ENCODE measurements around the gene CCL25. TPM values are rescaled to one million over a fixed set of nuclear protein-coding genes. Genes with fewer than 3 reads are reported as not detected.

Gene CCL25
- total and polyA plus RNA-seq, 2 donors (not counting 3 experiments of a cell fraction or from before 2014, with no cell fraction given), result not detected

GRCh38 chr19:8069096-8069973 is 16.8 kb downstream of the CCL25 start:
- Histone ChIP-seq H3K9me3 (replicated peaks; ENCODE audit: control insufficient read depth, insufficient read depth, low read length) (no peaks in the 10 kb centered on the region), H3K4me1 (ENCODE audit: control insufficient read depth, extremely low read depth, insufficient read depth, low read length) (no peaks in the 10 kb centered on the region), H3K79me2 (ENCODE audit: control insufficient read depth, insufficient read depth, low read length) (no peaks in the 10 kb centered on the region), H3K36me3 (ENCODE audit: control insufficient read depth in 2 of 2, extremely low read depth in 1 of 2, insufficient read depth in 2 of 2, low read length in 2 of 2) (no peaks in the 10 kb centered on the region), H3K4me2 (ENCODE audit: insufficient read depth, low read length) (no peak overlapping the region), H3K27me3 (ENCODE audit: control insufficient read depth in 2 of 2, insufficient read depth in 2 of 2, low read length in 2 of 2) (no peaks in the 10 kb centered on the region), H3K9me1 (replicated peaks; ENCODE audit: control insufficient read depth, extremely low read depth, insufficient read depth, low read length) (no peaks in the 10 kb centered on the region), H4K20me1 (replicated peaks; ENCODE audit: control insufficient read depth, extremely low read depth, insufficient read depth, low read length) (no peaks in the 10 kb centered on the region), H3K9ac (replicated peaks; ENCODE audit: extremely low read depth, insufficient read depth, low read length) (no peak overlapping the region), H3K27ac (ENCODE audit: insufficient read depth, low read depth, low read length) (no peak overlapping the region), H2AFZ (ENCODE audit: low read depth, low read length) (no peak overlapping the region), H3K4me3 (replicated peaks in 1 of 3; ENCODE audit: insufficient read depth in 1 of 3, low read depth in 1 of 3, low read length in 3 of 3) (no peak overlapping the region)
- intact Hi-C loops (cut with micrococcal nuclease), result loop anchor here (2.0 kb wide), 1 partner anchor 127 kb away; the partner anchor contains the start of gene TIMM44
- dilution Hi-C loops (cut with MboI; ENCODE audit: extremely low pct_ligation_motif_present, low sequenced_read_pairs), result no loop called here
- TF ChIP-seq GATA2 (IDR thresholded peaks at IDR 0.05; ENCODE audit: insufficient read depth, insufficient read length, low read depth, low read length), result no peak
- TF ChIP-seq, protein P1, sequence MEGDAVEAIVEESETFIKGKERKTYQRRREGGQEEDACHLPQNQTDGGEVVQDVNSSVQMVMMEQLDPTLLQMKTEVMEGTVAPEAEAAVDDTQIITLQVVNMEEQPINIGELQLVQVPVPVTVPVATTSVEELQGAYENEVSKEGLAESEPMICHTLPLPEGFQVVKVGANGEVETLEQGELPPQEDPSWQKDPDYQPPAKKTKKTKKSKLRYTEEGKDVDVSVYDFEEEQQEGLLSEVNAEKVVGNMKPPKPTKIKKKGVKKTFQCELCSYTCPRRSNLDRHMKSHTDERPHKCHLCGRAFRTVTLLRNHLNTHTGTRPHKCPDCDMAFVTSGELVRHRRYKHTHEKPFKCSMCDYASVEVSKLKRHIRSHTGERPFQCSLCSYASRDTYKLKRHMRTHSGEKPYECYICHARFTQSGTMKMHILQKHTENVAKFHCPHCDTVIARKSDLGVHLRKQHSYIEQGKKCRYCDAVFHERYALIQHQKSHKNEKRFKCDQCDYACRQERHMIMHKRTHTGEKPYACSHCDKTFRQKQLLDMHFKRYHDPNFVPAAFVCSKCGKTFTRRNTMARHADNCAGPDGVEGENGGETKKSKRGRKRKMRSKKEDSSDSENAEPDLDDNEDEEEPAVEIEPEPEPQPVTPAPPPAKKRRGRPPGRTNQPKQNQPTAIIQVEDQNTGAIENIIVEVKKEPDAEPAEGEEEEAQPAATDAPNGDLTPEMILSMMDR (IDR thresholded peaks at IDR 0.05; ENCODE audit: extremely low read depth in 1 of 2, insufficient read depth in 1 of 2, low read depth in 1 of 2, low read length in 2 of 2), result peak; percentile 38 to 40
- ChIA-PET POLR2A (no interaction called here), CTCF (interaction anchor here (1.1 to 1.5 kb wide), 2 partner anchors 68 to 125 kb away, joined by 4 read pairs; no protein-coding TSS in a partner anchor)
- no TSS peak for BruUV-seq (replicated peaks)
- no peak for FAIRE-seq
- DNase-seq (ENCODE audit: low read depth, low spot score), result no peak

DNA sequence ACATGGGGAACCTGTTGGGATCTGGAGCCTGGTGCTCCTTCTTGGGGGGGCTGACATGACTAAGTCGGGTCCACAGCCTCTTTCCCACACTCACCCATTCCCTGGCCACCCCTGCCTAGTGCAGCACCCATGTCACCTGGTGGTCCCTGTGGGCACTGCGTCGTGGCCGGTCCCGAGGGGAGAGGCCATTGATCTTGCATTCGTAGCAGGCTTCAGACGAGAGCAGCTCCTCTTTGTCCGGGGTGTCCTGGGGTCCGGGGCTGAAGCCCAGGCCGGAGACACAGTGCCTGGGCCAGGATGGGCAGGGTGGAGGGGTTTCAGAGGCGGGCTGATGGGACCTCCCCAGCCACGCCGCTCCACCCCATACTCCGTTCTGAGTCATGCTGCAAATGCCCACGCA is 19.4 kb downstream of the CCL25 start:
- CTCF ChIA-PET, result no interaction called here
- Histone ChIP-seq H4K20me1 (replicated peaks; ENCODE audit: control insufficient read depth, extremely low read depth, insufficient read depth, low read length) (no peaks in the 10 kb centered on the region), H3K9me3 (replicated peaks; ENCODE audit: control insufficient read depth, insufficient read depth, low read length) (no peaks in the 10 kb centered on the region), H3K27me3 (ENCODE audit: control insufficient read depth in 2 of 2, insufficient read depth in 2 of 2, low read length in 2 of 2) (no peaks in the 10 kb centered on the region), H3K4me2 (ENCODE audit: insufficient read depth, low read length) (no peak overlapping the region), H3K9ac (replicated peaks; ENCODE audit: extremely low read depth, insufficient read depth, low read length) (no peak overlapping the region), H3K36me3 (ENCODE audit: control insufficient read depth in 2 of 2, extremely low read depth in 1 of 2, insufficient read depth in 2 of 2, low read length in 2 of 2) (no peaks in the 10 kb centered on the region), H3K4me1 (ENCODE audit: control insufficient read depth, extremely low read depth, insufficient read depth, low read length) (no peaks in the 10 kb centered on the region), H3K79me2 (ENCODE audit: control insufficient read depth, insufficient read depth, low read length) (no peaks in the 10 kb centered on the region), H2AFZ (ENCODE audit: low read depth, low read length) (no peak overlapping the region), H3K4me3 (replicated peaks in 1 of 3; ENCODE audit: insufficient read depth in 1 of 3, low read depth in 1 of 3, low read length in 3 of 3) (no peak overlapping the region), H3K27ac (ENCODE audit: insufficient read depth, low read depth, low read length) (no peak overlapping the region), H3K9me1 (replicated peaks; ENCODE audit: control insufficient read depth, extremely low read depth, insufficient read depth, low read length) (no peaks in the 10 kb centered on the region)
- intact Hi-C loops (cut with micrococcal nuclease), result no loop called here
- no peak for TF ChIP-seq GATA2 (IDR thresholded peaks at IDR 0.05; ENCODE audit: insufficient read depth, insufficient read length, low read depth, low read length)
- TF ChIP-seq POLR2AphosphoS5 (IDR thresholded peaks at IDR 0.05; ENCODE audit: insufficient read depth, low read depth, low read length), result no peak
- no peak for TF ChIP-seq FOS (IDR thresholded peaks at IDR 0.05; ENCODE audit: borderline replicate concordance, insufficient read depth, low read length)
- no peak for TF ChIP-seq POLR2A (IDR thresholded peaks at IDR 0.05; ENCODE audit: low read depth, low read length)
- no peak for TF ChIP-seq EZH2 (IDR thresholded peaks at IDR 0.05; ENCODE audit: borderline replicate concordance, low read depth, low read length, severe bottlenecking)
- TF ChIP-seq, protein P2, sequence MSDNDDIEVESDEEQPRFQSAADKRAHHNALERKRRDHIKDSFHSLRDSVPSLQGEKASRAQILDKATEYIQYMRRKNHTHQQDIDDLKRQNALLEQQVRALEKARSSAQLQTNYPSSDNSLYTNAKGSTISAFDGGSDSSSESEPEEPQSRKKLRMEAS (IDR thresholded peaks at IDR 0.05; ENCODE audit: insufficient read depth, insufficient read length), result no peak
- TF ChIP-seq, protein P1 (IDR thresholded peaks at IDR 0.05; ENCODE audit: extremely low read depth in 1 of 2, insufficient read depth in 1 of 2, low read depth in 1 of 2, low read length in 2 of 2), result no peak
- no peak for TF ChIP-seq JUN (IDR thresholded peaks at IDR 0.05; ENCODE audit: borderline replicate concordance, insufficient read depth, insufficient read length, low read depth)
- no peak for TF ChIP-seq MYC (IDR thresholded peaks at IDR 0.05; ENCODE audit: low read depth, low read length)
- dilution Hi-C loops (cut with MboI; ENCODE audit: extremely low pct_ligation_motif_present, low sequenced_read_pairs), result no loop called here
- BruUV-seq (replicated peaks), result no TSS peak
- DNase-seq (ENCODE audit: low read depth, low spot score) (no peak), FAIRE-seq (no peak)
- POLR2A ChIA-PET, result no interaction called here

All from endothelial cell of umbilical vein (primary cell).